SK-MEL-5 (cell line): ENCODE data around the gene JARID2. TPM values are rescaled to one million over a fixed set of nuclear protein-coding genes. Genes with fewer than 3 reads are reported as not detected.
A peak's percentile ranks its signal among the peaks of the same experiment; 100 is the strongest.

Experiments used
- DNase-seq: peaks from one replicate; pipeline ENCODE4 v3.0.0-alpha.2; 2016; ENCODE audit warnings: low read depth, low spot score
- in situ Hi-C: cut with HindIII; loops from 2 replicates; pipeline ENCODE4 v1.10.0; 2016; ENCODE audit warnings: low sequenced_read_pairs, high pct_unique_total_duplicates, low pct_unique_long_range_greater_than_20kb
- total RNA-seq: library from RNA; depleted of rRNA; stranded (reverse); fragments of >200 nt; shearing (Covaris generic); gene quantifications from 2 replicates; pipeline ENCODE4 v1.2.3, GENCODE V29; 2014

The JARID2 gene
- total RNA-seq, 1 experiment from 2014 or later, result 35.5 TPM

DNA sequence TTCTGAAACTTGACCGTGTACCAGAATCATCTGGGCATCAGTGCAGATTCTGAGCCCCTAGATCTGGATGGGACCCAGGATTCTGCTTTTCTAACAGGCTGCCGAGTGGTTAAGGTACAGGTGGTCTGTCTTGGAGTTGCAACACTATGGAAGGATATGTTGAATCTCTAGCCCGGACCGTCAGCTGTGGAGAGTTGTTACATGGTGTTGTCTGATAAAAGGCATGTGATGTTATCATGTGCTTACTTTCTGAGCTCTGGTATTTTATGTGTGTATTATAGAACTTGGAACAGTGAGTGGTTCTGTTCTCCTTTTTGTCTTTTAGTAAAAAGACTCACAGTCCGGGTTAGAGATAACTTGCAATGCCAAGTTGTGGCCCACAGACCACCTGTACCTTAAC, 123.0 kb downstream of the JARID2 start:
- DNase-seq, result peak; percentile 77
- in situ Hi-C loops, result no loop called here

DNA sequence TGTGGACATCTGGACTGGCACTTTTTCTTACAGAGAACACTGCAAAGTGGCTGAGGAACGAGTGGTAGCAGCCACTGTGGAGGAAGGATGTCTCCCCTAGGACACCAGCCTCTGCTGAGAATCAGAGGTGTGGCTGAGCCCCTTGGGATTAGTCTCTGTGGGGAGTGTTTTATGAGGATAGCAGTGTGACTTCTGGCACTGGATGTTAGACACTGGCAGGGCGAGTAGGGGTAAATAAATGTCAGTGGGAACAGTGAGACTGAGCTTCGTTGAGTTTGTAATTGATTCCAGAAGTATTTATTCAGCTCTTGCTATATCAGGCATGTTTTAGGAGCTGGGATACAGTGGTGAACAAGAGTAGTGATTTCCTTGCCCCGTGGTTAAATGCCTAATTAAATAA, 124.0 kb downstream of the JARID2 start:
- in situ Hi-C loops, result no loop called here
- no peak for DNase-seq

DNA sequence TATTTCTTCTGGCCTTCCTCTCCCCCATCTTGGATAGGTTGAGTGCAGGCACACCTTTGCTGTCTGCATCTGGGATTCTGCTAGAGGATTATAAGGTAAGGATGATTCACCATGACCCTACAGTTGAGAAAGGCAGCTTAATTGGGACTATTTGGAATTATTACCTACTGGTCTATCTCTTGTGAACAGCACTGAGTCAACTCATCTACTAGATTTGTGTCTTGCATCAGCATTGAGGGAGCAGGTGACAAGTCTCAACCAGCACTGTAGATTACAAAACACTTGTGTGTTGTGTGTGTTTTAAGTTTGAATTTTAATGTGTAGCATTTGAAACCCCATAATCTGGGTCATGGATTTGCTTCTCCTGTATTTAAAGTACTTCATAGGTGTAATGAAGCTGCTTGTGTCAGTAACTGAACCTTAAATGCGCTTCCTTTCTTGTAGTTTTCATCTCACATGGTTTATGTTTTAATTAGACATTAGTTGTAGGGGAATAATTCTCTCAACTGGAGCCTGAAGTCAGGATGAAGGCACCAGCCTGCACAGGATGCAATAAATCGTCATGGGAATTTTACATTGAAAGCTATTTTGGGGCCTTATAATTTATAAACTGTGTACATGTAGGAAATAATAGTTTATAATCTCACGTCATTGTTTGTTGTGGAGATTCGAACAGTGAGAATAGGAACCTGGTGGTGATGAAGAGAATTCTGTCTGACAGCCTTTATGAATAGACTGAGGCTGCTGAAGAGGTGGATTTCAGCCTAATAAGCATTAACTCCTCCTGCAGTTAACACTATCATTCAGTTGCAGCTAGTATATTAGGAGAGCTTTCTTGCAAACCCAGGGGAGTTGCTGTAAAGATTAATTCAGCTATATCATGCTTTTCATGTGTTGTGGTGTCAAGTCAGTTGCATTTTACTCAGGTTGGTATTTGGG, 125.1 kb downstream of the JARID2 start:
- no peak for DNase-seq
- in situ Hi-C loops, result no loop called here

- in situ Hi-C loops, result no loop called here
- no peak for DNase-seq
These were observed 127.1 kb downstream of the JARID2 start for GRCh38 chr6:15372932-15373331.

- no peak for DNase-seq
- in situ Hi-C loops, result no loop called here
These were observed 128.2 kb downstream of the JARID2 start for GRCh38 chr6:15374119-15374518.

DNA sequence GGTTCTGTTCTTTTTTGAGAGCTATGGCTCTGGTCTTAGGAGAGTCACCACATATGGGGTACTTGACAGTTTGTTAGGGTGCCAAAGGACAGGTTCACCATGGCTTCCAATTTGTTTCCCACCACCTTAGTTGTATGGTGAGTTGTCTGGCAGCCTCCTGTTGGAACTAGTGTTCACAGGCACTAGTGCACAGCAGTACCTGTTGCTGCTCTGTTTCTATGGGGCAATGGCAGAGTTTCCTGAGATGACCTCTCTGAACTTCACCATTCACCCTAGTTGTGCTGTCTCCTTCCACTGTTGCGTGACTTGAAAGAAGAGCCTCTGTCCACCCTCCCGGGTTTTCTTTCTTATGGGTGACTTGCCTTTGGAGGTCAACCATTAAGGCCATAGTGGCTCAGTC, 129.1 kb downstream of the JARID2 start:
- in situ Hi-C loops, result no loop called here
- no peak for DNase-seq

DNA sequence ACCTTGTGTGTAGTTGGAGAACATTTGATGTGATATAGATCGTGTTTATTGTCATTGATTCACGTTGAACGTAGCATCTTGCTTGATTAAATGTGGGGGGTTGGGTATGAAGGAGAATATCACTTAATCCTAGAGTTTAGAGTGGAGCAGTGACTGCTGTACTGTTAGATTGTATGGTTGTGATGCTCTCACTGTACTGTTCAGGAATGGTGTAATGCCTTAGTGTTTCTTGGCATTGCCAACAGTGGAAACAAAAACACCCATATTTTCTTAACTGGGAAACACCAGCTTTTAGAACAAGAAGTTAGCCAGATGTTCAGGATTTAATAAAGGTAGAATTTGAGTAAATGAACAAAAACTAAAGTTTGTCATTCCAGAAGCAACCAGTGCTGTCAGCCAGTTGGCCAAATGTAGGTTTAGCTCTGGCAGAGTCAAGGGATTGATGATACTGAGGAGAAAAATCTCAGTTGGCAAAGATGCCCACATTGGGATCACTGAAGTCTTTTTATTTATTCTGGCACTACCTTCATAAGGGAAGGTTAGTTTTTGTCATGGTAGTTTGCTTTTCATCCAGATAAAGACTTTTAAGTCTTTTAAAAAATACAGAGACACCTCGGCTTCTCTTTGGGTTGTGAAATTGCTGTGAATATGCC, 129.9 kb downstream of the JARID2 start:
- DNase-seq, result no peak
- in situ Hi-C loops, result no loop called here

DNA sequence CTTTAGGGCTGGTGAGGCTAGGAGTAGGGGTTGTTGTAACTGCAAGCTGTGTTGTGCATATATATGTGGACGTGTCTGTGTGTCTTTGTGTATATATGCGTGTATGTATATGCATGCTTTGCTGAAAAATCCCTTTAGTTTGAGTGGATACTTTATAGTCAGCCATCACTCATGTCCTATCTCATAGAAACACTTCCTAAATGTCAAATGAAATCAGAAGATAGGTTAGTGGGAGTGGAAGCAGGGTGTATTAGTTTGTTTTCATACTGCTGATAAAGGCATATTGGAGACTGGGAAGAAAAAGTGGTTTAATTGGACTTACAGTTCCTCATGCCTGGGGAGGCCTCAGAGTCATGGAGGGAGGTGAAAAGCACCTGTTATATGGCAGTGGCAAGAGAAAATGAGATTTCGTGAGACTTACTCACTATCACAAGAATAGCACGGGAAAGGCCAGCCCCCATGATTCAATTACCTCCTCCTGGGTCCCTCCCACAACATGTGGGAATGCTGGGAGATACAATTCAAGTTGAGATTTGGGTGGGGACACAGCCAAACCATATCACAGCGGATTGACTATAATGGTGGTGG, 131.1 kb downstream of the JARID2 start:
- no peak for DNase-seq
- in situ Hi-C loops, result no loop called here

DNA sequence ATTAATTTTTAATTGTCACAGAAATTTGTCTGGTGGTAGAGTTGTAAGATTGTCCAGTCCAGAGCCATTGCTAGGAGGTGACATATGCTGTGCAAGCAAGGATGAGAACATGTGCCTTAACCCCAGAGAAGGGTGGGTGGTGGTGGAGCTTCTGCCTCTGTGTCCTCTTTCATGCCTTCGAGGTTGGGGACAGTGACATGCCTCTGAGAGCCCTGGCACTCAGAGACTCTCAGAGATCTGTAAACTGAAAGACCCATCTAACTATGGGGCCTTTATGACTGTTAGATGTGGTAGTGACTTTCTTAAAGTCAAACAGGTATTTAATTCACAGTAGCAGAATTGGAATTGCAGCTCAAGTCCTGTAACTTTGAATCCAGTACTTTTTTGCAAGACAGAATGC, 132.4 kb downstream of the JARID2 start:
- DNase-seq, result no peak
- in situ Hi-C loops, result no loop called here

DNA sequence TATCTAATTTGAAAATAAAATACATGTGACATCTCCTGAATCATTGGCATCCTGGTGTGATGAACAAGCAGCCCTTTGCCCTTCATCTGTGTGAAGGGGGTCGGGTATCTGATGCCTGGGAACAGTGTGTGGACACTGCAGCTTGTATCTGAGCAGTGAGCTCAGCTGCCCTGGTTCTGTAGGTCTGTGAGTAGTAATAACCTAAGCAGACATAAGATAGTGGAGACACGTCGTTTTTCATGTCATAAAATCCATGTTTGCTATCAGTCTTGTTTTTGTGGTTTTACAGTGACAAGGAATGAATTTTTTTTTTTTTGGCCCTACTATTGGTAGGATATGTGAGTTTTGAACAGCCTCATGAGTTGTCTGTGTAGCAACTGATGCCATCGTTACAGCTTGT, 133.0 kb downstream of the JARID2 start:
- no peak for DNase-seq
- in situ Hi-C loops, result no loop called here

GRCh38 chr6:15380351-15380750, 134.5 kb downstream of the JARID2 start:
- in situ Hi-C loops, result no loop called here
- DNase-seq, result no peak

GRCh38 chr6:15382089-15382488, 136.2 kb downstream of the JARID2 start:
- in situ Hi-C loops, result no loop called here
- DNase-seq, result no peak

GRCh38 chr6:15382712-15383111, 136.8 kb downstream of the JARID2 start:
- DNase-seq, result no peak
- in situ Hi-C loops, result no loop called here

- DNase-seq, result peak; percentile 64
- in situ Hi-C loops, result no loop called here
These were observed 139.0 kb downstream of the JARID2 start for GRCh38 chr6:15384901-15385300.

DNA sequence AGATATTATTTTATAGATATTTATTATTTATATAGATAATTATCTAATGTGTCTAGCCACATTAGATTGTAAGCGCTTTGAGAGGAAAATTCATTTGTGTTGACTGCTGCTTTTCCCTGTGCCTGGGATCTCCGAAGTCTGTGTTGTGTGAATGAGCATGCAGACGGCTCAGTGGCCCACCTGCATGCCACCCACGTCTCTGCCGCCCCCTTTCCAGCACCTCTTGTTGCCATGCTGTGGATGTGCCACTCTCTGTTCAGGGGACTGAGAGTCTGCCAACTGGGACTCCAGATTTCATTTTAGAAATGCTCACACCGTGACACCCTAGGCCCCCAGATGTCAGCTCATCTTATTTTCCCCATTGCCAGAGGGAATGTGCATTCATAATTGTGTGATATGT, 139.7 kb downstream of the JARID2 start:
- in situ Hi-C loops, result no loop called here

GRCh38 chr6:15386110-15386755, 140.4 kb downstream of the JARID2 start:
- in situ Hi-C loops, result no loop called here
- no peak for DNase-seq

More for the DNA sequence above, 139.7 kb downstream of the JARID2 start:
- DNase-seq, result no peak

DNA sequence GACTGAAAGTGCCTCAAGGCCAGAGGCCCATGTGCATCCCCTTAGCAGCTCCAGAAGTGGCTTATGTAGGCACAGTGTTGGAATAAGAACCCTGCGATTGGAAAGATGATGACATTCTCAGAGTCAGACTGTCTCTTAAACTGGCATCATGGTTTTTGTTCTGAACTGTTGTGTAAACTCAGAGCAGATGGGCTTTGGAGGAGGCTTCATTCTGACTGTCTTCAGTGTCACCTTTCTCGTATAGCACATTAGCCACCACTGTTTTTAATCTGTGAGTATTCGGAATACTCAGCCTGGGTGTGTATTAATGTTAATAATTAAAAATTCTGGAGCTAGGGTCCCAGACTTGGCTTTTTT, 140.9 kb downstream of the JARID2 start:
- in situ Hi-C loops, result no loop called here
- DNase-seq, result no peak

GRCh38 chr6:15387118-15387517, 141.2 kb downstream of the JARID2 start:
- DNase-seq, result no peak
- in situ Hi-C loops, result no loop called here
